Astrocyte (in vitro differentiated cells and primary cell): ENCODE measurements around the gene GAB2.

Source experiments
- CTCF ChIP-seq: IDR thresholded peaks from 2 replicates; pipeline ENCODE4 v1.5.1; 2011; ENCODE audit warnings: low read depth, mild to moderate bottlenecking, inconsistent platforms, low read length, moderate library complexity; ENCODE audit not compliant: insufficient read depth
- EZH2 ChIP-seq: IDR thresholded peaks from 2 replicates; pipeline ENCODE4 v1.6.1; 2012; ENCODE audit warnings: mild to moderate bottlenecking, low read length, inconsistent platforms; ENCODE audit not compliant: insufficient read depth

- TF ChIP-seq CTCF (no peak), EZH2 (no peak)
Measured at GRCh38 chr11:78195917-78196560, 221.6 kb downstream of the GAB2 start.
